Breast epithelium (tissue), 3 donors: ENCODE measurements around the gene YIPF6.

ENCODE experiments used
- CTCF ChIP-seq, 3 donors: fragments of 450-650 bp; IDR thresholded peaks; one replicate each; pipeline ENCODE4 v1.5.1; 2016 to 2017; ENCODE audit warnings: antibody characterized with exemption in 3 of 3, mild to moderate bottlenecking in 3 of 3, moderate library complexity in 3 of 3
- POLR2AphosphoS5 ChIP-seq, 3 donors: sonication (generic); formaldehyde crosslinking; IDR thresholded peaks; one replicate each; pipeline ENCODE4 v1.6.1; 2017; ENCODE audit warnings: antibody characterized with exemption in 3 of 3

DNA sequence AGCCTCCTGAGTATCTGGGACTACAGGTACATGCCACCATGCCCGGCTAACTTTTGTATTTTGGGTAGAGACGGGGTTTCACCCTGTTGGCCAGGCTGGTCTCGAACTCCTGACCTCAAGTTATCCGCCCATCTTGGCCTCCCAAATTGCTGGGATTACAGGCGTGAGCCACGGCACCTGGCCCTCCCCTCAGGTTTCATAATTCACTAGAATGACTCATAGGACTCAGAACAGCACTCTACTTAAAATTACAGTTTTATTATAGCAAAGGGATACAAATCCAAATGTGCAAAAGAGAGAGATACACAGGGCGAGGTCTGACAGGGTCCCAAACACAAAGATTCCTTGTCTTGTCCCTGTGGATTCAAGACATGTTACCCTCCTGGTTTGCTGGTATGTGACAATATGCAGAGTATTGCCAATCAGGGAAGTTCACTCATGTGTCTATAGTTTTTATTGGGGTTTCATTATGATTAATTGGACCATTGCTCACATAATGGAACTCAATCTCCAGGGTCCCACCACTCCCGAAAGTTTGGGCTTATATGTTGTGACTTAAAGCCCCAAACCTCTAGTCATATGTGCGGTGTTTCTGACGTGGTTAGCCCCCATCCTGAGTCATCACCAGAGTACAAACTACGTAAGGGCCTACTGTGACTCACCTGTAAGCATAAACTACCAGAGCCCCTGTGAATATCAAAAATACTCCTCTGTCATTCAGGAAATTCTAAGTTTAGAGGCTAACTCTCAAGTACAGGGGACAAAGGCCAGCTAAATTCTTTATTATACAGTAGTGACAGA lies 5.2 kb downstream of the YIPF6 start:
- TF ChIP-seq POLR2AphosphoS5 (IDR thresholded peaks at IDR 0.05) (no peak), CTCF (IDR thresholded peaks at IDR 0.05) (no peak)
